ENCODE measurements around the gene FAM222A. TPM values are rescaled to one million over a fixed set of nuclear protein-coding genes. Genes with fewer than 3 reads are reported as not detected.

Gene FAM222A
- total RNA-seq, 1 experiment from 2014 or later = 12.8 TPM

DNA sequence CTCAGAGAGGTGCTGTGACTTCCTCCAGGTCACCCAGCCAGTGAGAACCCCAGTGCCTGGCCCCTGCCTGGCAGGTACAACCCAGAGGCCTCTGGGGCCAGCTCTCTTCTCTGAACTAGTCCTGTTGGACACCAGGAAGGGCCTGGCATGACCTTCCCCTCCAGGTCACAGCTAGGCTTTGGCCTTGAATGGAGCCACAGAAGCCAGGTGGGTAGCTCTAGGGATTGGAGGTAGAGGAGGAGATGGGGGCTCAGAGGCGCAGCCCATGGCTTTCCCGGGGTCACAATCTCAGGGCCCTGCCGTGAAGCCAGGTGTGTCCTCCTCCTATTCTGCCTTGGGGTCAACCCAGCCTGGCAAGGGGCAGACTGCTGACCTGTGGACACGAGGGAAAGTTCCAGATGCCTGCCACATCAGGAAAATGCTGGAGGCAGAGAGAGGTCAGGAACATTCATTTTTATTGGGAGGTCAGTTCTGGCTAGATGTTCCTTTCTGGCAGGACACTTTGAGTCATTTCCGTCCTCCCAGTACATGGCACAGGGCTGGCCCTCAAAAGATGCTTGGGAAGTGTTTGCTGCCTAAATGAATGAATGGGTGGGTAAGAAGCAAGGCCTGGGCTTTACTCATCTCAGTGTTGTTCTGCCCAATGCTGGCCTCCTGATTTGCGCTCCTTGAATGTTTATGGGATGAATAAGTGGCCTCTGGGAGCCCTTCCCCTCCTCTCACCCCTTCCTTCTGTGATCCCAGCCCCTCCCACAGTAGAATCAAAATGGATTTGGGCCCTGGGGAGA is 25.4 kb downstream of the FAM222A start:
- Histone ChIP-seq H3K27ac (ENCODE audit: low read length) (no peak overlapping the region), H3K4me3 (ENCODE audit: low read depth in 2 of 2, low read length in 2 of 2) (no peak overlapping the region), H3K27me3 (ENCODE audit: control insufficient read depth, insufficient read depth, low read length) (no peaks in the 10 kb centered on the region), H3K36me3 (ENCODE audit: control insufficient read depth, insufficient read depth, low read length) (no peaks in the 10 kb centered on the region), H3K9me3 (ENCODE audit: control insufficient read depth, insufficient read depth, low read depth, low read length) (no peaks in the 10 kb centered on the region), H3K4me1 (ENCODE audit: control insufficient read depth, insufficient read depth, low read length) (no peaks in the 10 kb centered on the region)
- DNase-seq (ENCODE audit: low read depth, low spot score) (no peak), ATAC-seq (no peak)
- ChIA-PET CTCF (interaction anchor here (0.8 kb wide), 1 partner anchor 141 kb away, joined by 3 read pairs; no protein-coding TSS in a partner anchor), POLR2A (no interaction called here)
- intact Hi-C loops (cut with micrococcal nuclease; ENCODE audit: unreplicated experiment) (no loop called here), in situ Hi-C loops (cut with HindIII; ENCODE audit: low pct_unique_long_range_greater_than_20kb, low sequenced_read_pairs) (no loop called here)
- TF ChIP-seq TCF7L2 (IDR thresholded peaks at IDR 0.05; ENCODE audit: low read depth, low read length) (no peak), POLR2AphosphoS5 (IDR thresholded peaks at IDR 0.05; ENCODE audit: low read depth, low read length) (no peak), SIN3A (IDR thresholded peaks at IDR 0.05; ENCODE audit: borderline replicate concordance, insufficient read depth, low read depth, low read length) (no peak)
- TF ChIP-seq, protein P1, sequence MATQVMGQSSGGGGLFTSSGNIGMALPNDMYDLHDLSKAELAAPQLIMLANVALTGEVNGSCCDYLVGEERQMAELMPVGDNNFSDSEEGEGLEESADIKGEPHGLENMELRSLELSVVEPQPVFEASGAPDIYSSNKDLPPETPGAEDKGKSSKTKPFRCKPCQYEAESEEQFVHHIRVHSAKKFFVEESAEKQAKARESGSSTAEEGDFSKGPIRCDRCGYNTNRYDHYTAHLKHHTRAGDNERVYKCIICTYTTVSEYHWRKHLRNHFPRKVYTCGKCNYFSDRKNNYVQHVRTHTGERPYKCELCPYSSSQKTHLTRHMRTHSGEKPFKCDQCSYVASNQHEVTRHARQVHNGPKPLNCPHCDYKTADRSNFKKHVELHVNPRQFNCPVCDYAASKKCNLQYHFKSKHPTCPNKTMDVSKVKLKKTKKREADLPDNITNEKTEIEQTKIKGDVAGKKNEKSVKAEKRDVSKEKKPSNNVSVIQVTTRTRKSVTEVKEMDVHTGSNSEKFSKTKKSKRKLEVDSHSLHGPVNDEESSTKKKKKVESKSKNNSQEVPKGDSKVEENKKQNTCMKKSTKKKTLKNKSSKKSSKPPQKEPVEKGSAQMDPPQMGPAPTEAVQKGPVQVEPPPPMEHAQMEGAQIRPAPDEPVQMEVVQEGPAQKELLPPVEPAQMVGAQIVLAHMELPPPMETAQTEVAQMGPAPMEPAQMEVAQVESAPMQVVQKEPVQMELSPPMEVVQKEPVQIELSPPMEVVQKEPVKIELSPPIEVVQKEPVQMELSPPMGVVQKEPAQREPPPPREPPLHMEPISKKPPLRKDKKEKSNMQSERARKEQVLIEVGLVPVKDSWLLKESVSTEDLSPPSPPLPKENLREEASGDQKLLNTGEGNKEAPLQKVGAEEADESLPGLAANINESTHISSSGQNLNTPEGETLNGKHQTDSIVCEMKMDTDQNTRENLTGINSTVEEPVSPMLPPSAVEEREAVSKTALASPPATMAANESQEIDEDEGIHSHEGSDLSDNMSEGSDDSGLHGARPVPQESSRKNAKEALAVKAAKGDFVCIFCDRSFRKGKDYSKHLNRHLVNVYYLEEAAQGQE (IDR thresholded peaks at IDR 0.05; ENCODE audit: insufficient read depth in 1 of 2, low read depth in 2 of 2, low read length in 1 of 2) = no peak
- TF ChIP-seq, protein P2, sequence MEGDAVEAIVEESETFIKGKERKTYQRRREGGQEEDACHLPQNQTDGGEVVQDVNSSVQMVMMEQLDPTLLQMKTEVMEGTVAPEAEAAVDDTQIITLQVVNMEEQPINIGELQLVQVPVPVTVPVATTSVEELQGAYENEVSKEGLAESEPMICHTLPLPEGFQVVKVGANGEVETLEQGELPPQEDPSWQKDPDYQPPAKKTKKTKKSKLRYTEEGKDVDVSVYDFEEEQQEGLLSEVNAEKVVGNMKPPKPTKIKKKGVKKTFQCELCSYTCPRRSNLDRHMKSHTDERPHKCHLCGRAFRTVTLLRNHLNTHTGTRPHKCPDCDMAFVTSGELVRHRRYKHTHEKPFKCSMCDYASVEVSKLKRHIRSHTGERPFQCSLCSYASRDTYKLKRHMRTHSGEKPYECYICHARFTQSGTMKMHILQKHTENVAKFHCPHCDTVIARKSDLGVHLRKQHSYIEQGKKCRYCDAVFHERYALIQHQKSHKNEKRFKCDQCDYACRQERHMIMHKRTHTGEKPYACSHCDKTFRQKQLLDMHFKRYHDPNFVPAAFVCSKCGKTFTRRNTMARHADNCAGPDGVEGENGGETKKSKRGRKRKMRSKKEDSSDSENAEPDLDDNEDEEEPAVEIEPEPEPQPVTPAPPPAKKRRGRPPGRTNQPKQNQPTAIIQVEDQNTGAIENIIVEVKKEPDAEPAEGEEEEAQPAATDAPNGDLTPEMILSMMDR (IDR thresholded peaks at IDR 0.05) = no peak
- BruUV-seq (replicated peaks) = no TSS peak

DNA sequence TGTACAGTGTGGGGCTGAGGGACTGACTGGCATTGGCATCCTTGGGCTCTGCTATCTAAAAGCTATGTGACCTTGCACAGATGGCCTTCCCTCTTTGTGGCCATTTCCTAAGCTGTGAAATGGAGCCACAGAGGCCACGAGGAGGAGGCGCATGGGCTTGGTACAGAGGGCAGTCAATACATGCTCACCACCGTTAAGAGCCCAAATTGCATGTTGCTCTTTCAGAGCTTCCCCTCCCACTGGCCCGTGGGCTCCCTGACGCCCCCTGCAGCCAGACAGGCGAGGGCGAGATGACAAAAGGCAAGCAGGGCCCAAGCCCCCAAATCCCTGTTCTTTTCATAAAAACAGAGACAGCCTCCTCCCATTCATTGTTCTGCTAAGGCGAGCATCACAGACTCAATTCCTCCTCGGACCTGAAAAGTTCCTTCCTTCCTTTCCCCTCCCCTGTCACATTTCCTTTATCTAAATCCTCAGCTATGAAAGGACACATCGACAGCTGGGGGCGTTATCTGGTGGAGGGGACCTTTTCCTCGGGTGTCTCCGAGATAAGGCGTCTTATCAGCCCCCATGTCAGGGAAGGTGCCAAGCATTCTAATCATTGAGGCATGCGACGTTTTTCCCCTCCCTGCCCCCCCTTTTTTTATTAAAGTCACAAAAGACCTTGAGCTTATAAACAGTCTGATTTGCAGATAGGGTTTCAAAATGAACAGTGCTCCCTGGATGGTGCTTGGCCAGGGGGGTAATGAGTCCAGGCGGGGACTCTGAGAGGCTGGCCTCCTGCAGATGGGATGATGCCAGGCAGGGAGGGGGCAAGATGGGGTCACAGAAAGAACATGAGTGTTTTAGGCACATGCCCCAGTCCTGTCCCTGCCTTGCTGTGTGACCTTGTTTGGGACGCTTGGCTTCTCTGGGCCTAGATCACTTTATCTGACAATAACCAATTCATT is 26.4 kb downstream of the FAM222A start:
- Histone ChIP-seq H3K9me3 (ENCODE audit: control insufficient read depth, insufficient read depth, low read depth, low read length) (no peaks in the 10 kb centered on the region), H3K4me1 (ENCODE audit: control insufficient read depth, insufficient read depth, low read length) (no peaks in the 10 kb centered on the region), H3K36me3 (ENCODE audit: control insufficient read depth, insufficient read depth, low read length) (no peaks in the 10 kb centered on the region), H3K27me3 (ENCODE audit: control insufficient read depth, insufficient read depth, low read length) (no peaks in the 10 kb centered on the region), H3K4me3 (ENCODE audit: low read depth in 2 of 2, low read length in 2 of 2) (no peak overlapping the region), H3K27ac (ENCODE audit: low read length) (no peak overlapping the region)
- POLR2A ChIA-PET = interaction anchor here (0.6 kb wide), 3 partner anchors 166 to 219 kb away, joined by 6 to 7 read pairs (median 7); no protein-coding TSS in a partner anchor
- no TSS peak for BruUV-seq (replicated peaks)
- intact Hi-C loops (cut with micrococcal nuclease; ENCODE audit: unreplicated experiment) (no loop called here), in situ Hi-C loops (cut with HindIII; ENCODE audit: low pct_unique_long_range_greater_than_20kb, low sequenced_read_pairs) (no loop called here)
- CTCF ChIA-PET = interaction anchor here (0.5 to 0.8 kb wide), 5 partner anchors 8 to 350 kb away, joined by 3 to 6 read pairs (median 3); no protein-coding TSS in a partner anchor
- no peak for DNase-seq (ENCODE audit: low read depth, low spot score)
- ATAC-seq = no peak
- TF ChIP-seq POLR2AphosphoS5 (IDR thresholded peaks at IDR 0.05; ENCODE audit: low read depth, low read length) = no peak
- TF ChIP-seq, protein P1 (IDR thresholded peaks at IDR 0.05; ENCODE audit: insufficient read depth in 1 of 2, low read depth in 2 of 2, low read length in 1 of 2) = no peak
